MM.1S (cell line): ENCODE measurements around the gene CD151.

ENCODE experiments used
- DNase-seq: peaks from one replicate; pipeline ENCODE4 v3.0.0-alpha.2; 2015
- H2AFZ ChIP-seq: fragments of 300-600 bp; sonication (generic); 2 replicates; pipeline ENCODE4 v1.6.0; 2016; ENCODE audit warnings: antibody characterized with exemption, low read length
- H3F3A ChIP-seq: fragments of 300-600 bp; sonication (generic); 2 replicates; pipeline ENCODE4 v1.6.1; 2016; ENCODE audit warnings: mild to moderate bottlenecking, antibody characterized with exemption, low read length, moderate library complexity, mixed read lengths; ENCODE audit not compliant: insufficient read depth
- H3K27ac ChIP-seq: fragments of 300-600 bp; sonication (generic); 2 replicates; pipeline ENCODE4 v1.5.1; 2016; ENCODE audit warnings: mild to moderate bottlenecking, low read length
- H3K27me3 ChIP-seq: fragments of 300-600 bp; sonication (generic); replicated peaks from 2 replicates; pipeline ENCODE4 v1.6.0; 2016; ENCODE audit warnings: low read length; ENCODE audit not compliant: insufficient read depth
- H3K36me3 ChIP-seq: fragments of 300-600 bp; sonication (generic); replicated peaks from 2 replicates; pipeline ENCODE4 v1.6.1; 2016; ENCODE audit warnings: mild to moderate bottlenecking, low read length, mixed read lengths; ENCODE audit not compliant: insufficient read depth
- H3K4me1 ChIP-seq: fragments of 300-600 bp; sonication (generic); 2 replicates; pipeline ENCODE4 v1.6.1; 2016; ENCODE audit warnings: low read length, mixed read lengths
- H3K4me2 ChIP-seq: fragments of 300-600 bp; sonication (generic); 2 replicates; pipeline ENCODE4 v1.6.0; 2016; ENCODE audit warnings: low read depth, low read length
- H3K4me3 ChIP-seq: fragments of 300-600 bp; sonication (generic); 2 replicates; pipeline ENCODE4 v1.5.1; 2016; ENCODE audit warnings: low read length, mixed read lengths
- H3K79me2 ChIP-seq: fragments of 300-600 bp; sonication (generic); 2 replicates; pipeline ENCODE4 v1.6.1; 2016; ENCODE audit warnings: mixed run types, low read length, mixed read lengths
- H3K9ac ChIP-seq: fragments of 300-600 bp; sonication (generic); 2 replicates; pipeline ENCODE4 v1.6.1; 2016; ENCODE audit warnings: low read length, mixed read lengths
- H3K9me2 ChIP-seq: fragments of 300-600 bp; sonication (generic); replicated peaks from 2 replicates; pipeline ENCODE4 v1.6.1; 2016; ENCODE audit warnings: mild to moderate bottlenecking, low read length, mixed read lengths; ENCODE audit not compliant: insufficient read depth
- H3K9me3 ChIP-seq: fragments of 300-600 bp; sonication (generic); replicated peaks from 2 replicates; pipeline ENCODE4 v1.6.1; 2016; ENCODE audit warnings: mild to moderate bottlenecking, low read length, mixed read lengths; ENCODE audit not compliant: insufficient read depth
- H4K20me1 ChIP-seq: fragments of 300-600 bp; sonication (generic); 2 replicates; pipeline ENCODE4 v1.6.1; 2016; ENCODE audit warnings: mild to moderate bottlenecking, low read length, moderate library complexity, mixed read lengths; ENCODE audit not compliant: insufficient read depth
- EZH2 ChIP-seq: fragments of 300-600 bp; sonication (generic); optimal IDR thresholded peaks from 2 replicates; pipeline ENCODE3; 2017; ENCODE audit warnings: low read depth, mild to moderate bottlenecking, antibody characterized with exemption, low read length, mixed read lengths
- EZH2phosphoT487 ChIP-seq: fragments of 300-600 bp; sonication (generic); IDR thresholded peaks from 2 replicates; pipeline ENCODE4 v1.6.1; 2018; ENCODE audit warnings: antibody characterized with exemption, low read length
- TF ChIP-seq, protein P1 (sequence below): fragments of 300-600 bp; sonication (generic); IDR thresholded peaks from 2 replicates; pipeline ENCODE4 v1.5.1; 2016; ENCODE audit warnings: antibody characterized with exemption, low read length, mixed read lengths

The CD151 gene

DNA sequence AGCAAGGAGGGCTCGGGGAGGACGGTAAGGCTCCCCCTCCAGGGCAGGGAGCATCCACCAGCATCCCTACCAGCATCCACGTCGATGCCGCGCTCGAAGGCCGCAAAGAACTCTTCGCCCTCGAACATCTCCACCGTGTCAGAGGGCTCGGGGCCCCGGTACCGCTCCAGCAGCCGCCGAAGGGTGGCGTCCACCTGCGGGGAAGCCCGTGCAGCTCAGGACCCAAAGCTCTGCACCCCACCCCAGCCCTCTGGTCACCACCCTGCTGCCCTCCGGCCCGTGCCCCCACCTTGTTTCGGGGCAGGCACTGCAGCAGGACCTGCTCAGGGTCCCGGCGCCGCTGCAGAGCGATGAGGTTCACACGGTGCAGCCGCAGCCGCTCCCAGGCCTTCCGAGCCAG is 32.3 kb upstream of the CD151 start:
- Histone ChIP-seq H3K27ac (no peak overlapping the region), H2AFZ (no peak overlapping the region), H3F3A (peaks cover 23% of the 10 kb centered on the region), H3K79me2 (peaks cover 49% of the 10 kb centered on the region), H3K9ac (no peak overlapping the region), H4K20me1 (no peaks in the 10 kb centered on the region), H3K9me3 (no peaks in the 10 kb centered on the region), H3K36me3 (no peaks in the 10 kb centered on the region), H3K9me2 (no peaks in the 10 kb centered on the region), H3K4me2 (no peak overlapping the region), H3K4me3 (no peak overlapping the region), H3K27me3 (no peaks in the 10 kb centered on the region), H3K4me1 (0 out of 2 replicates have a peak, but pooled peaks cover 5% of the 10 kb centered on the region)
- TF ChIP-seq, protein P1, sequence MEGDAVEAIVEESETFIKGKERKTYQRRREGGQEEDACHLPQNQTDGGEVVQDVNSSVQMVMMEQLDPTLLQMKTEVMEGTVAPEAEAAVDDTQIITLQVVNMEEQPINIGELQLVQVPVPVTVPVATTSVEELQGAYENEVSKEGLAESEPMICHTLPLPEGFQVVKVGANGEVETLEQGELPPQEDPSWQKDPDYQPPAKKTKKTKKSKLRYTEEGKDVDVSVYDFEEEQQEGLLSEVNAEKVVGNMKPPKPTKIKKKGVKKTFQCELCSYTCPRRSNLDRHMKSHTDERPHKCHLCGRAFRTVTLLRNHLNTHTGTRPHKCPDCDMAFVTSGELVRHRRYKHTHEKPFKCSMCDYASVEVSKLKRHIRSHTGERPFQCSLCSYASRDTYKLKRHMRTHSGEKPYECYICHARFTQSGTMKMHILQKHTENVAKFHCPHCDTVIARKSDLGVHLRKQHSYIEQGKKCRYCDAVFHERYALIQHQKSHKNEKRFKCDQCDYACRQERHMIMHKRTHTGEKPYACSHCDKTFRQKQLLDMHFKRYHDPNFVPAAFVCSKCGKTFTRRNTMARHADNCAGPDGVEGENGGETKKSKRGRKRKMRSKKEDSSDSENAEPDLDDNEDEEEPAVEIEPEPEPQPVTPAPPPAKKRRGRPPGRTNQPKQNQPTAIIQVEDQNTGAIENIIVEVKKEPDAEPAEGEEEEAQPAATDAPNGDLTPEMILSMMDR: no peak
- no peak for TF ChIP-seq EZH2phosphoT487
- DNase-seq: no peak

DNA sequence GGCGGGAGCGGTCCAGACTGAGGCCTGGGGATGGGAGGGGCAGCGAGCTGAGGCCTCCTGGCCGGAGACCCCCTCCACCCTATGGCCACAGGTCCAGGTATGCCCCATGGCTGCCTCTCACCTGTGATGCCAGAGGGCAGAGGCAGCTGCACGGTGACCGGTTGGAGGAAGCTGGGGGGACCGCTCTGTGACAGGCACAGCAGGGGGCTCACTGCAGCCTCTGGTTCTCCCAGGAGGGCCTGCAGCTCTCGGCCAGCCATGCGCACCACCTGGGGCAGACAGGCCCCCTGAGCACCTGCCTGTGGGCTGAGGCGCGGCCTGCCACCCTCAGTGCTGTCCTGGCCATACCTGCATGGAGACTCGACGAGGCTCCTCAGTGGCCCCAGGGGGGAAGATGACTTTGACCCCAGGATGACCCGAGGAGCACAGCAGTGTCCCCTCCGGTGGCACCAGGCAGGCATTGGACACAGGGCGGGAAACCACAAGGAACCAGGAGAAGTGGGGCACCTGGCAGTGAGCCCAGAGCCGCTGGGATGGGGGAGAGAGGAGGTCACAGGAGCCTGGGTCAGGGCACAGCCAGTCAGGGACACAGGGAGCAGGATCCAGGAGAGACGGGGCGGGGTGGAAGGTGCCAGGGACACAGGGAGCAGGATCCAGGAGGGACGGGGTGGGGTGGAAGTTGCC is 31.5 kb upstream of the CD151 start:
- Histone ChIP-seq H3K79me2 (peaks cover 43% of the 10 kb centered on the region), H3F3A (peaks cover 25% of the 10 kb centered on the region), H2AFZ (no peak overlapping the region), H3K4me2 (no peak overlapping the region), H3K4me1 (0 out of 2 replicates have a peak, but pooled peaks cover 5% of the 10 kb centered on the region), H3K27ac (no peak overlapping the region), H3K9ac (no peak overlapping the region), H3K36me3 (no peaks in the 10 kb centered on the region), H4K20me1 (no peaks in the 10 kb centered on the region), H3K4me3 (no peak overlapping the region), H3K27me3 (no peaks in the 10 kb centered on the region), H3K9me3 (no peaks in the 10 kb centered on the region), H3K9me2 (no peaks in the 10 kb centered on the region)
- no peak for DNase-seq
- no peak for TF ChIP-seq EZH2
- TF ChIP-seq, protein P1: no peak
- TF ChIP-seq EZH2phosphoT487: no peak

DNA sequence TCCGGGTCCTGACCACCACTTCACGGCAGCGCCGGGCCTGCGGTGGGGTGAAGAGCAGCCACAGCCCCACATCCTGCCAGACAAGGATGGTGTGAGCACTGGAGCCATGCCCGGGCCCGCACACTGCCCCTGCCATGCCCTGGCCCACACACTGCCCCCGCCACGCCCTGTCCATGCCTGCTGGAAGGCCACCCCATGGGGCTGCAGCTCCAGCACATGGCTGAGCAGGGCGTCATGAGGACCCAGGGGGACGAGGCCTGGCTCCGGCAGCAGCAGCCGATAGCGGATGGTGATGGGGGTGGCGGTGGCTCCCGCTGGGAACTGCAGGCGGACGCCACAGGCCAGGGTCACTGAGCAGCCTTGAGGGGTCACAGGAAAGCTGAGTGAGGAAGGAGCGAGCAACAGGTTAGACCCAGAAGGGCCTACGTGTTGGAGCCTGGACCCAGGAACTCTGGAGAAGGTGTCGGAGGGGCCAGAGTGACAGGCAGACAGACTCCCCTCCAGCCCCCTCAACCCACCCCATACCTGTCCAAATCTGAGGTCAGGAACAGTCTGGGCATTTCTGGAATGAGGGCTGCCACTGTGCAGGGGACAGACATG is 30.6 kb upstream of the CD151 start:
- 0 out of 2 replicates have a peak, but pooled peaks cover 5% of the 10 kb centered on the region for H3K4me1 ChIP-seq
- H3K9ac ChIP-seq: no peak overlapping the region
- no peak overlapping the region for H3K4me2 ChIP-seq
- DNase-seq: no peak
- H3F3A ChIP-seq: peaks cover 19% of the 10 kb centered on the region
- H3K79me2 ChIP-seq: peaks cover 34% of the 10 kb centered on the region
- no peak overlapping the region for H3K4me3 ChIP-seq
- no peak overlapping the region for H3K27ac ChIP-seq
- no peaks in the 10 kb centered on the region for H4K20me1 ChIP-seq
- no peak overlapping the region for H2AFZ ChIP-seq
- TF ChIP-seq, protein P1: no peak
- TF ChIP-seq EZH2phosphoT487: no peak
- no peaks in the 10 kb centered on the region for H3K27me3 ChIP-seq
- H3K9me3 ChIP-seq: no peaks in the 10 kb centered on the region
- no peaks in the 10 kb centered on the region for H3K36me3 ChIP-seq
- H3K9me2 ChIP-seq: no peaks in the 10 kb centered on the region
